ENCODE measurements around the gene RIMBP2.

DNA sequence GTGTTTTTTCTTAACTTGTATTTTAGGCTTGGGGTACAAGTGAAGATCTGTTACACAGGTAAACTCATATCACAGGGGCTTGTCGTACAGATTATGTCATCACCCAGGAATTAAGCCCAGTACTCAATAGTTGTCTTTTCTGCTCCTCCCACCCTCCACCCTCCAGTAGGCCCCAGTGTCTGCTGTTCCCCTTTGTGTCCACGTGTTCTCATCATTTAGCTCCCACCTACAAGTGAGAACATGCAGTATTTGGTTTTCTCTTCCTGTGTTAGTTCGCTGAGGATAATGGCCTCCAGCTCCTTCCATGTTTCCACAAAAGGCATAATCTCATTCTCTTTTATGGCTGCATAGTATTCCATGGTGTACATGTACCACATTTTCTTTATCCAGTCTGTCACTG, 166.7 kb downstream of the RIMBP2 start:
- TF ChIP-seq, protein P1, sequence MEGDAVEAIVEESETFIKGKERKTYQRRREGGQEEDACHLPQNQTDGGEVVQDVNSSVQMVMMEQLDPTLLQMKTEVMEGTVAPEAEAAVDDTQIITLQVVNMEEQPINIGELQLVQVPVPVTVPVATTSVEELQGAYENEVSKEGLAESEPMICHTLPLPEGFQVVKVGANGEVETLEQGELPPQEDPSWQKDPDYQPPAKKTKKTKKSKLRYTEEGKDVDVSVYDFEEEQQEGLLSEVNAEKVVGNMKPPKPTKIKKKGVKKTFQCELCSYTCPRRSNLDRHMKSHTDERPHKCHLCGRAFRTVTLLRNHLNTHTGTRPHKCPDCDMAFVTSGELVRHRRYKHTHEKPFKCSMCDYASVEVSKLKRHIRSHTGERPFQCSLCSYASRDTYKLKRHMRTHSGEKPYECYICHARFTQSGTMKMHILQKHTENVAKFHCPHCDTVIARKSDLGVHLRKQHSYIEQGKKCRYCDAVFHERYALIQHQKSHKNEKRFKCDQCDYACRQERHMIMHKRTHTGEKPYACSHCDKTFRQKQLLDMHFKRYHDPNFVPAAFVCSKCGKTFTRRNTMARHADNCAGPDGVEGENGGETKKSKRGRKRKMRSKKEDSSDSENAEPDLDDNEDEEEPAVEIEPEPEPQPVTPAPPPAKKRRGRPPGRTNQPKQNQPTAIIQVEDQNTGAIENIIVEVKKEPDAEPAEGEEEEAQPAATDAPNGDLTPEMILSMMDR (IDR thresholded peaks at IDR 0.05) = no peak
- no peak for TF ChIP-seq ZFX (IDR thresholded peaks at IDR 0.05; ENCODE audit: borderline replicate concordance)
